GM12801 (cell line): ENCODE measurements around the gene SLC4A3.

Source experiments
- TF ChIP-seq, protein P1 (sequence below): IDR thresholded peaks from one replicate; pipeline ENCODE4 v1.5.1; 2011; ENCODE audit warnings: control low read depth; ENCODE audit not compliant: insufficient read length; ENCODE audit errors: extremely low read depth

SLC4A3 gene

DNA sequence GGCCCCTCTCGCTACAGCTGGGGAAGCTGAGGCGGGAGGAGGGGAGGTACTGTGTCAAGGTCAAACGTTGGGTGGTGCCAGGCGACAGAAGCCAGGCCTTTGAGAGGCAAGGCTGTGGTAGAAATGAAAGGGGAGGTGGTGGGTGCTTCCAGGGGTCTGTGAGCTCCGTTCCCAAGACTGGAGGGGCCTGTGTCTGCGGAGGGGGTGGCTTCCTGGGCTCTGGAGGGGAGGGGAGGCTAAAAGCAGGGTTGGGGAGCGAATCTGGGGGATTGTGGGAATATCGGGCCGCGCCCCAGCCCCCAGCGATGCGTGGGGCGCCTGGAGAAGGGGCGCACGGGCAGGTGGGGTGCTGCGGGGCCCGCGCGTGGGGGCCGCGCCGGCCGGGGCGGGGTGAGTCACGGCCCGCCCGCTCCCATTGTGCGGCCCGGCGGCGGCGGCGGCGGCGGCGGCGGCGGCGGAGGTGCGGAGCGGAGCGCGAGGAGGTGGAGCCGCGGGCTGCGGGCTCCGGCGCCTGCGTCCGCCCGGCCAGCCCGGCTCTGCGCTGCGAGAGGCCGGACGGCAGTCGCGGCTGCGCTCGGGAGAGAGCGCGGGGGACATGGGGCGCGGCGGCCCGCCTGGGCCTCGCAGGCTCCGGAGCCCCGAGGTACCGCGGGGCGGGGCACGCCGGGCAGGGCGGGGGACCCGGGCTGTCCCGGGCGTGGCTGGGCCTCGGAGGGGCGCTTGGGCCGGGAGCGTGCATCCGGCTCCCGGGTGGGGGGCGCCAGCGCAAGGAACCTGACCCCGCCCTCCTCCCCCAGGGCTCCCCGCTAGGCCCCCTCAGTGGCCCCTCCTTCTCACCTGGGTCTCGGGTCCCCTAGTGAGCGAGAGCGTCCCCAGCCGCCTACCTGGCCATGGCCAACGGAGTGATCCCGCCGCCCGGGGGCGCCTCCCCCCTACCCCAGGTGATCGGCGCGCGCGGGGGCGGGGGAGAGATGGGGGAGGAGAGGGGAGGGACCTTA, at the start of gene SLC4A3:
Gene SLC4A3, plus strand, starts transcription at position 528 of the 998 bp plus-strand sequence. Its CDS starts 363 bp downstream, at position 891.
- TF ChIP-seq, protein P1, sequence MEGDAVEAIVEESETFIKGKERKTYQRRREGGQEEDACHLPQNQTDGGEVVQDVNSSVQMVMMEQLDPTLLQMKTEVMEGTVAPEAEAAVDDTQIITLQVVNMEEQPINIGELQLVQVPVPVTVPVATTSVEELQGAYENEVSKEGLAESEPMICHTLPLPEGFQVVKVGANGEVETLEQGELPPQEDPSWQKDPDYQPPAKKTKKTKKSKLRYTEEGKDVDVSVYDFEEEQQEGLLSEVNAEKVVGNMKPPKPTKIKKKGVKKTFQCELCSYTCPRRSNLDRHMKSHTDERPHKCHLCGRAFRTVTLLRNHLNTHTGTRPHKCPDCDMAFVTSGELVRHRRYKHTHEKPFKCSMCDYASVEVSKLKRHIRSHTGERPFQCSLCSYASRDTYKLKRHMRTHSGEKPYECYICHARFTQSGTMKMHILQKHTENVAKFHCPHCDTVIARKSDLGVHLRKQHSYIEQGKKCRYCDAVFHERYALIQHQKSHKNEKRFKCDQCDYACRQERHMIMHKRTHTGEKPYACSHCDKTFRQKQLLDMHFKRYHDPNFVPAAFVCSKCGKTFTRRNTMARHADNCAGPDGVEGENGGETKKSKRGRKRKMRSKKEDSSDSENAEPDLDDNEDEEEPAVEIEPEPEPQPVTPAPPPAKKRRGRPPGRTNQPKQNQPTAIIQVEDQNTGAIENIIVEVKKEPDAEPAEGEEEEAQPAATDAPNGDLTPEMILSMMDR: no peak

- TF ChIP-seq, protein P1: no peak
Measured at GRCh38 chr2:219578811-219579613, 48.4 kb upstream of the SLC4A3 start.

DNA sequence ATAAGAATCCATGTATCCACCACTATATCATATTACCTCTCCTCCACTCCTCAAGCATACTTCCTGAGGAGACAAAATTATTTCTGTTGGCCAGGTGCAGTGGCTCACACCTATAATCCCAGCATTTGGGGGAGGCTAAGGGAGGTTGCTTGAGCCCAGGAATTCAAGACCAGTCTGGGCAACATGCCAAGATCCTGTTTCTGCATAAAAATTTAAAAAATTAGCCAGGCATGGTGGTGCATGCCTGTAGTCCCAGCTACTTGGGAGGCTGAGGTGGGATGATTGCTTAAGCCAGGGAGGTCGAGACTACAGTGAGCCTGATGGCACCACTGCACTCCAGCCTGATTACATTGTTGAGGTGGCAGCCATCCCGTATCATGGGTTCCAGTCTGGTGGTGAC, 46.1 kb upstream of the SLC4A3 start:
- TF ChIP-seq, protein P1: no peak

DNA sequence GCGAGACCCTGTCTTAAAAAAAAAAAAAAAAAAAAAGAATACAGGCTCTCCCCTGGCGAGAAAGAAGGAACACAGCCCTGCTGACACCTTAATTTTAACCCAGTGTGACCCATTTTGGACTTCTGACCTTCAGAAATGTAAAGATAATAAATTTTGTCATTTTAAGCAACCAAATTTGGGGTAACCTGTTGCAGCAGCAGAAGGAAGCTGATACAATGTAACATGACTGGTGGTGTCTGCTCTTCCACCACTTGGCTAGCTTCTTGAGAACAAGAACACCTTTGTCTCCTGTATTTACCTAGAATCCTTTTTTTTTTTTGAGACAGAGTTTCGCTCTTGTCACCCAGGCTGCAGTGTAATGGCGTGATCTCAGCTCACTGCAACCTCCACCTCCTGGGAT, 36.3 kb upstream of the SLC4A3 start:
- TF ChIP-seq, protein P1: no peak

- TF ChIP-seq, protein P1: no peak
Measured at GRCh38 chr2:219592736-219593135, 34.7 kb upstream of the SLC4A3 start.

DNA sequence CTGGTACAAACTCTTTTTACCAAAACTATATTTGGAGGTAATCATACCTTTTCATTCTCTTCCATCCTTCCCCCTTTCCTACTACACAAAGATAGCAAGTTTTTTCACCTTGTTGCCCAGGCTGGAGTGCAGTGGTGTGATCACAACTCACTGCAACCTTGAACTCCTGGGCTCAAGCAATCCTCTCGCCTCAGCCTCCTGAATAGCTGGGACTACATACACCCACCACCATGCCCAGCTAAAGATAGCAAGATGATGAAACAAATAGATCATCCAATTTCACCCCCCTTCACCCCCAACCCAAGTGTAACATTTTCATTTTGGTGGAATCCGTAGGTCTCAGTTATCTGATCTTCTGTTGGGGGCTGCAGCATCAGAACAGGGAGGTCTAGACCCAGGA, 34.3 kb upstream of the SLC4A3 start:
- TF ChIP-seq, protein P1: no peak

DNA sequence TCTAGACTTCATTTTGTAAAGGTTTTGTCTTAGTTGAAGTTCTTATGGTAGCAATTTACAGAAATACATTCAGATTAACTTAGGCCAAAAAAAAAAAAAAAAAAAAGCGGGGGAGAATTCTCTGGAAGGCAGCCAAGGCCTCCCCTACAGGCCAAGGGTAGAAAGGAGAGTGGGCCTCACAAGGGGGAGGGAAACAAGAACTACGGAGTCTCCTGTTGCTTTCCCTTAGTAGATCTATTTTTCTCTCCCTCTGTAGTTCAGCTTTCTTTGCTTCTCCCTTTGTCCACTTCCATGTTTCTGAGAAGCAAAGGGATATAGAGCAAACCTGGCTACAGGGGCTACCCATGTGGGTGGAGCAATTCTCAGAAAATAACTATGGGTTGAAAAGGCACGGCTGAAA, 32.2 kb upstream of the SLC4A3 start:
- TF ChIP-seq, protein P1: no peak
